HepG2 (cell line): Measurements from ENCODE around the gene NXPH4. TPM values are rescaled to one million over a fixed set of nuclear protein-coding genes. Genes with fewer than 3 reads are reported as not detected.
A peak's percentile ranks its signal among the peaks of the same experiment; 100 is the strongest.

Experiments used
- HMG20A ChIP-seq: IDR thresholded peaks from 2 replicates; pipeline ENCODE4 v1.6.1; 2016; ENCODE audit warnings: borderline replicate concordance
- IKZF4 ChIP-seq: sonication (generic); formaldehyde crosslinking; IDR thresholded peaks from 2 replicates; pipeline ENCODE4 v1.5.1; 2020; ENCODE audit warnings: borderline replicate concordance, mild to moderate bottlenecking, low read depth, missing genetic modification reagents; ENCODE audit errors: not compliant biosample characterization
- MBD4 ChIP-seq: IDR thresholded peaks from 2 replicates; pipeline ENCODE4 v1.6.1; 2012; ENCODE audit warnings: low read length, inconsistent platforms, borderline replicate concordance
- NKX3-1 ChIP-seq: sonication (generic); formaldehyde crosslinking; IDR thresholded peaks from 2 replicates; pipeline ENCODE4 v1.5.0; 2020; ENCODE audit warnings: missing genetic modification reagents
- NONO ChIP-seq, 2 experiments: fragments of 450-650 bp in 1 of 2; sonication (generic) in 1 of 2; formaldehyde crosslinking in 1 of 2; IDR thresholded peaks in 1 of 2; conservative IDR thresholded peaks in 1 of 2; 2 replicates each; pipeline versions ENCODE4 v1.6.1 to v1.8.0; 2017 to 2022; ENCODE audit warnings: mild to moderate bottlenecking in 1 of 2, missing genetic modification reagents in 1 of 2, moderate library complexity in 1 of 2
- NR3C1 ChIP-seq: sonication (generic); formaldehyde crosslinking; IDR thresholded peaks from 2 replicates; pipeline ENCODE4 v1.4.0; 2020; ENCODE audit warnings: missing genetic modification reagents
- RBAK ChIP-seq: sonication (generic); formaldehyde crosslinking; IDR thresholded peaks from 2 replicates; pipeline ENCODE4 v1.5.1; 2020; ENCODE audit warnings: mild to moderate bottlenecking, missing genetic modification reagents
- REPIN1 ChIP-seq: sonication (generic); formaldehyde crosslinking; IDR thresholded peaks from 2 replicates; pipeline ENCODE4 v1.8.0; 2022; ENCODE audit warnings: missing genetic modification reagents, low read depth, mild to moderate bottlenecking, borderline replicate concordance
- SALL1 ChIP-seq: sonication (generic); formaldehyde crosslinking; IDR thresholded peaks from 2 replicates; pipeline ENCODE4 v1.8.0; 2022; ENCODE audit warnings: mild to moderate bottlenecking, missing genetic modification reagents
- SRF ChIP-seq: IDR thresholded peaks from 2 replicates; pipeline ENCODE4 v1.6.1; 2011; ENCODE audit warnings: mild to moderate bottlenecking, low read depth, low read length, moderate library complexity
- TCF7L2 ChIP-seq: IDR thresholded peaks from 2 replicates; pipeline ENCODE4 v1.6.1; 2011; ENCODE audit warnings: mild to moderate bottlenecking, low read depth, low read length, moderate library complexity
- ZMYM3 ChIP-seq: sonication (generic); formaldehyde crosslinking; IDR thresholded peaks from 2 replicates; pipeline ENCODE4 v1.5.1; 2020; ENCODE audit warnings: mild to moderate bottlenecking, missing genetic modification reagents
- ZNF205 ChIP-seq: IDR thresholded peaks from 2 replicates; pipeline ENCODE4 v1.6.1; 2018; ENCODE audit warnings: missing biosample characterization, missing genetic modification reagents
- ZNF251 ChIP-seq: sonication (generic); formaldehyde crosslinking; IDR thresholded peaks from 2 replicates; pipeline ENCODE4 v1.9.0; 2021; ENCODE audit warnings: mild to moderate bottlenecking, missing genetic modification reagents
- ZNF34 ChIP-seq: sonication (generic); formaldehyde crosslinking; IDR thresholded peaks from 2 replicates; pipeline ENCODE4 v1.4.0; 2020; ENCODE audit warnings: mild to moderate bottlenecking, missing genetic modification reagents, borderline replicate concordance
- ZNF343 ChIP-seq: sonication (generic); formaldehyde crosslinking; IDR thresholded peaks from 2 replicates; pipeline ENCODE4 v1.4.0; 2020; ENCODE audit warnings: mild to moderate bottlenecking, missing genetic modification reagents
- ZNF850 ChIP-seq: sonication (generic); formaldehyde crosslinking; conservative IDR thresholded peaks from 2 replicates; pipeline ENCODE4 v1.9.0; 2021; ENCODE audit warnings: mild to moderate bottlenecking, missing genetic modification reagents
- polyA plus RNA-seq, 8 experiments: library from polyadenylated mRNA; depleted of rRNA in 3 of 8; stranded (reverse) in 7 of 8; unstranded in 1 of 8; fragments of >200 nt; fragmentation: Illumina TruSeq in 4 of 8; extraction: Trizol in 4 of 8; gene quantifications; 2 replicates each; pipeline versions ENCODE4 v1.2.1 to v1.2.3, GENCODE V29; 2011 to 2016; ENCODE audit warnings: low read depth in 4 of 8, missing spikeins in 1 of 8, mixed read lengths in 1 of 8; ENCODE audit not compliant: insufficient read depth in 1 of 8
- total RNA-seq, 5 experiments: library from RNA; depleted of rRNA; stranded (reverse); fragments of >200 nt; fragmentation: Illumina TruSeq; extraction: Trizol; gene quantifications; 2 replicates each; pipeline ENCODE4 v1.2.3, GENCODE V29; 2016; ENCODE audit warnings: low read depth in 1 of 5
- TF ChIP-seq, protein P1 (sequence below): sonication (generic); formaldehyde crosslinking; IDR thresholded peaks from 2 replicates; pipeline ENCODE4 v1.5.0; 2020; ENCODE audit warnings: missing genetic modification reagents, mild to moderate bottlenecking, borderline replicate concordance
- TF ChIP-seq, protein P2 (sequence below): sonication (generic); formaldehyde crosslinking; IDR thresholded peaks from 2 replicates; pipeline ENCODE4 v1.4.0; 2020; ENCODE audit warnings: mild to moderate bottlenecking, missing genetic modification reagents
- TF ChIP-seq, protein P3 (sequence below): sonication (generic); IDR thresholded peaks from 2 replicates; pipeline ENCODE4 v1.6.1; 2016; ENCODE audit warnings: low read depth, borderline replicate concordance
- TF ChIP-seq, protein P4 (sequence below): sonication (generic); formaldehyde crosslinking; conservative IDR thresholded peaks from 2 replicates; pipeline ENCODE4 v1.5.0; 2020; ENCODE audit warnings: missing genetic modification reagents
- TF ChIP-seq, protein P5 (sequence below): sonication (generic); formaldehyde crosslinking; IDR thresholded peaks from 2 replicates; pipeline ENCODE4 v1.9.0; 2021; ENCODE audit warnings: missing genetic modification reagents, borderline replicate concordance

The NXPH4 gene
- total and polyA plus RNA-seq, 2 of the 13 experiments (the other 11 are each of a cell fraction or from before 2014, with no cell fraction given) = 0.13 TPM; not detected in 1

DNA sequence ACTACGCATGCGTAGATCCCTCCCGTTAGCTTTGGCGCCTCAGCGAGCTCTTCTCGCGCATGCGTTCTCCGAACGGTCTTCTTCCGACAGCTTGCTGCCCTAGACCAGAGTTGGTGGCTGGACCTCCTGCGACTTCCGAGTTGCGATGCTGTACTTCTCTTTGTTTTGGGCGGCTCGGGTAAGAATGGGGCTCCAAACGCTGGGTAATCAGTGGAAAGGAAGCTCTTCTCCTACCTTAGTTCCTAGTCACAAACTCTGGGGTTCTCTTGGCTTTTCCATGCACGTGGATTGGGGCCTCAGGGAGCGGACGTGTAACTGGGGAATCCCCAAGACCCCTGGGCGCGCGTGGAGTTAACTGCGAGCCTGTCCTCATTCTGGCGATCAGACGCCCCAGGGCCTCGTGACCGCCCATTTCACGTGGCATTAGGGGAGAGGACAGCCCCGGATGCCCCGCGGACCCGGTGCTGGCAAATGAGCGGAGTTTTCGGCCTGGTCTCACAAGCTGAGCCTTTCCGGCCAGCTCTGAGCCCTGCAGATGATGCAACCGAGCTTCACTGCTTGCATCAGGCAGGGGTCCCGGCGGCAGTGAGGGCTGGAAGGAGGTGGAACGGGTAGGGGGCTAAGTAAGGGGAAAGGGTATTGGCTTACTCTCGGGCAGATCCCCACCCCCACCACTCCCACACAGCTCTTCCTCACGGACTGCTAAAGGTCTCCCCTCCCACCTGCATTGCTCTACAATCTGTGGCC is 13.2 kb downstream of the NXPH4 start, which contains the start of gene SHMT2 (continued):
- TF ChIP-seq NONO (IDR thresholded peaks at IDR 0.05) (no peak), NONO (CRISPR knock-in tag; conservative IDR thresholded peaks at IDR 0.05) (peak; percentile 61), NKX3-1 (CRISPR knock-in tag) (0 out of 2 replicates have a peak, but pooled peaks have one; percentile 24), MBD4 (no peak), SRF (no peak), ZNF251 (CRISPR knock-in tag) (0 out of 2 replicates have a peak, but pooled peaks have one; percentile 31), NR3C1 (CRISPR knock-in tag) (no peak), IKZF4 (no peak), ZNF850 (CRISPR knock-in tag) (no peak), TCF7L2 (no peak), ZMYM3 (no peak), RBAK (CRISPR knock-in tag) (no peak), ZNF34 (CRISPR knock-in tag) (no peak), HMG20A (CRISPR knock-in tag) (no peak), SALL1 (CRISPR knock-in tag) (peak; percentile 76), ZNF343 (CRISPR knock-in tag) (peak; percentile 63; the same call in 1 of the 2 replicates), ZNF205 (no peak), REPIN1 (no peak)
- TF ChIP-seq, protein P1, sequence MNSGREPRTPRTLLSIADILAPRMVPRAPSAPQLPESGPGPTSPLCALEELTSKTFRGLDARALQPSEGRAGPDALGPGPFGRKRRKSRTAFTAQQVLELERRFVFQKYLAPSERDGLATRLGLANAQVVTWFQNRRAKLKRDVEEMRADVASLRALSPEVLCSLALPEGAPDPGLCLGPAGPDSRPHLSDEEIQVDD = no peak
- TF ChIP-seq, protein P2, sequence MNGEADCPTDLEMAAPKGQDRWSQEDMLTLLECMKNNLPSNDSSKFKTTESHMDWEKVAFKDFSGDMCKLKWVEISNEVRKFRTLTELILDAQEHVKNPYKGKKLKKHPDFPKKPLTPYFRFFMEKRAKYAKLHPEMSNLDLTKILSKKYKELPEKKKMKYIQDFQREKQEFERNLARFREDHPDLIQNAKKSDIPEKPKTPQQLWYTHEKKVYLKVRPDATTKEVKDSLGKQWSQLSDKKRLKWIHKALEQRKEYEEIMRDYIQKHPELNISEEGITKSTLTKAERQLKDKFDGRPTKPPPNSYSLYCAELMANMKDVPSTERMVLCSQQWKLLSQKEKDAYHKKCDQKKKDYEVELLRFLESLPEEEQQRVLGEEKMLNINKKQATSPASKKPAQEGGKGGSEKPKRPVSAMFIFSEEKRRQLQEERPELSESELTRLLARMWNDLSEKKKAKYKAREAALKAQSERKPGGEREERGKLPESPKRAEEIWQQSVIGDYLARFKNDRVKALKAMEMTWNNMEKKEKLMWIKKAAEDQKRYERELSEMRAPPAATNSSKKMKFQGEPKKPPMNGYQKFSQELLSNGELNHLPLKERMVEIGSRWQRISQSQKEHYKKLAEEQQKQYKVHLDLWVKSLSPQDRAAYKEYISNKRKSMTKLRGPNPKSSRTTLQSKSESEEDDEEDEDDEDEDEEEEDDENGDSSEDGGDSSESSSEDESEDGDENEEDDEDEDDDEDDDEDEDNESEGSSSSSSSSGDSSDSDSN (CRISPR knock-in tag) = peak; percentile 74
- TF ChIP-seq, protein P3, sequence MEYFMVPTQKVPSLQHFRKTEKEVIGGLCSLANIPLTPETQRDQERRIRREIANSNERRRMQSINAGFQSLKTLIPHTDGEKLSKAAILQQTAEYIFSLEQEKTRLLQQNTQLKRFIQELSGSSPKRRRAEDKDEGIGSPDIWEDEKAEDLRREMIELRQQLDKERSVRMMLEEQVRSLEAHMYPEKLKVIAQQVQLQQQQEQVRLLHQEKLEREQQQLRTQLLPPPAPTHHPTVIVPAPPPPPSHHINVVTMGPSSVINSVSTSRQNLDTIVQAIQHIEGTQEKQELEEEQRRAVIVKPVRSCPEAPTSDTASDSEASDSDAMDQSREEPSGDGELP = no peak
- TF ChIP-seq, protein P4, sequence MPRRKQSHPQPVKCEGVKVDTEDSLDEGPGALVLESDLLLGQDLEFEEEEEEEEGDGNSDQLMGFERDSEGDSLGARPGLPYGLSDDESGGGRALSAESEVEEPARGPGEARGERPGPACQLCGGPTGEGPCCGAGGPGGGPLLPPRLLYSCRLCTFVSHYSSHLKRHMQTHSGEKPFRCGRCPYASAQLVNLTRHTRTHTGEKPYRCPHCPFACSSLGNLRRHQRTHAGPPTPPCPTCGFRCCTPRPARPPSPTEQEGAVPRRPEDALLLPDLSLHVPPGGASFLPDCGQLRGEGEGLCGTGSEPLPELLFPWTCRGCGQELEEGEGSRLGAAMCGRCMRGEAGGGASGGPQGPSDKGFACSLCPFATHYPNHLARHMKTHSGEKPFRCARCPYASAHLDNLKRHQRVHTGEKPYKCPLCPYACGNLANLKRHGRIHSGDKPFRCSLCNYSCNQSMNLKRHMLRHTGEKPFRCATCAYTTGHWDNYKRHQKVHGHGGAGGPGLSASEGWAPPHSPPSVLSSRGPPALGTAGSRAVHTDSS (CRISPR knock-in tag) = no peak
- TF ChIP-seq, protein P5, sequence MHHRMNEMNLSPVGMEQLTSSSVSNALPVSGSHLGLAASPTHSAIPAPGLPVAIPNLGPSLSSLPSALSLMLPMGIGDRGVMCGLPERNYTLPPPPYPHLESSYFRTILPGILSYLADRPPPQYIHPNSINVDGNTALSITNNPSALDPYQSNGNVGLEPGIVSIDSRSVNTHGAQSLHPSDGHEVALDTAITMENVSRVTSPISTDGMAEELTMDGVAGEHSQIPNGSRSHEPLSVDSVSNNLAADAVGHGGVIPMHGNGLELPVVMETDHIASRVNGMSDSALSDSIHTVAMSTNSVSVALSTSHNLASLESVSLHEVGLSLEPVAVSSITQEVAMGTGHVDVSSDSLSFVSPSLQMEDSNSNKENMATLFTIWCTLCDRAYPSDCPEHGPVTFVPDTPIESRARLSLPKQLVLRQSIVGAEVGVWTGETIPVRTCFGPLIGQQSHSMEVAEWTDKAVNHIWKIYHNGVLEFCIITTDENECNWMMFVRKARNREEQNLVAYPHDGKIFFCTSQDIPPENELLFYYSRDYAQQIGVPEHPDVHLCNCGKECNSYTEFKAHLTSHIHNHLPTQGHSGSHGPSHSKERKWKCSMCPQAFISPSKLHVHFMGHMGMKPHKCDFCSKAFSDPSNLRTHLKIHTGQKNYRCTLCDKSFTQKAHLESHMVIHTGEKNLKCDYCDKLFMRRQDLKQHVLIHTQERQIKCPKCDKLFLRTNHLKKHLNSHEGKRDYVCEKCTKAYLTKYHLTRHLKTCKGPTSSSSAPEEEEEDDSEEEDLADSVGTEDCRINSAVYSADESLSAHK (CRISPR knock-in tag) = no peak
